Endothelial cell of umbilical vein (primary cell): Measurements from ENCODE around the gene GPRC5D. TPM values are rescaled to one million over a fixed set of nuclear protein-coding genes. Genes with fewer than 3 reads are reported as not detected.

ENCODE experiments used
- BruUV-seq: library from RNA; stranded (reverse); fragments of 400-500 nt; replicated peaks from 2 replicates; lab custom pipeline; 2021; lab: Mats Ljungman, UMichigan
- CTCF ChIA-PET: fragments of 300-600, 350-600 bp; sonication (Branson Sonifier 250); formaldehyde crosslinking; loops from one replicate; lab custom pipeline; 2021; ENCODE audit warnings: antibody characterized with exemption, inconsistent platforms; lab: Charles Lee
- POLR2A ChIA-PET: fragments of 300-600, 350-600 bp; sonication (Branson Sonifier 250); formaldehyde crosslinking; loops from one replicate; lab custom pipeline; 2021; ENCODE audit warnings: antibody characterized with exemption, inconsistent platforms; lab: Charles Lee
- DNase-seq: peaks from one replicate; pipeline ENCODE4 v3.0.0-alpha.2; 2011; ENCODE audit warnings: low read depth, low spot score
- FAIRE-seq: peaks from 2 replicates; lab custom pipeline; 2011; peaks lifted over from hg19 to GRCh38; lab: Jason Lieb, UNC
- H2AFZ ChIP-seq: 2 replicates; pipeline ENCODE4 v1.6.0; 2012; ENCODE audit warnings: low read depth, low read length, control low read depth, inconsistent platforms
- H3K27ac ChIP-seq: 2 replicates; pipeline ENCODE4 v1.5.1; 2011; ENCODE audit warnings: low read depth, mild to moderate bottlenecking, control low read depth, low read length, moderate library complexity; ENCODE audit not compliant: insufficient read depth
- H3K27me3 ChIP-seq, 2 experiments: 2 replicates each; pipeline versions ENCODE4 v1.6.0 to v1.6.1; 2011; ENCODE audit warnings: low read length in 2 of 2, mixed read lengths in 1 of 2; ENCODE audit not compliant: control insufficient read depth in 2 of 2, insufficient read depth in 2 of 2
- H3K36me3 ChIP-seq, 2 experiments: 2 replicates in 1 of 2; 3 replicates in 1 of 2; pipeline ENCODE4 v1.5.1; 2011; ENCODE audit warnings: low read length in 2 of 2, mild to moderate bottlenecking in 1 of 2, moderate library complexity in 1 of 2; ENCODE audit not compliant: control insufficient read depth in 2 of 2, insufficient read depth in 2 of 2; ENCODE audit errors: extremely low read depth in 1 of 2
- H3K4me1 ChIP-seq: 3 replicates; pipeline ENCODE4 v1.5.1; 2011; ENCODE audit warnings: mild to moderate bottlenecking, low read length; ENCODE audit not compliant: control insufficient read depth, insufficient read depth; ENCODE audit errors: extremely low read depth
- H3K4me2 ChIP-seq: 2 replicates; pipeline ENCODE4 v1.6.1; 2011; ENCODE audit warnings: low read length, control low read depth, mixed read lengths; ENCODE audit not compliant: insufficient read depth
- H3K4me3 ChIP-seq, 3 experiments: fragments of 200-600 bp in 1 of 3; sonication (generic), shearing (Covaris generic) in 1 of 3; replicated peaks in 1 of 3; 2 replicates each; pipeline ENCODE4 v1.5.1; 2011 to 2016; ENCODE audit warnings: control low read depth in 3 of 3, low read length in 3 of 3, mild to moderate bottlenecking in 2 of 3, inconsistent platforms in 1 of 3, low read depth in 1 of 3, moderate library complexity in 1 of 3; ENCODE audit not compliant: insufficient read depth in 1 of 3
- H3K79me2 ChIP-seq: 2 replicates; pipeline ENCODE4 v1.6.0; 2012; ENCODE audit warnings: low read length, inconsistent platforms; ENCODE audit not compliant: control insufficient read depth, insufficient read depth
- H3K9ac ChIP-seq: replicated peaks from 2 replicates; pipeline ENCODE3; 2011; ENCODE audit warnings: low read length, control low read depth; ENCODE audit not compliant: insufficient read depth; ENCODE audit errors: extremely low read depth
- H3K9me1 ChIP-seq: replicated peaks from 3 replicates; pipeline ENCODE4 v1.6.0; 2011; ENCODE audit warnings: mild to moderate bottlenecking, low read length; ENCODE audit not compliant: control insufficient read depth, insufficient read depth; ENCODE audit errors: extremely low read depth
- H3K9me3 ChIP-seq: replicated peaks from 2 replicates; pipeline ENCODE4 v1.5.1; 2012; ENCODE audit warnings: low read length, inconsistent platforms; ENCODE audit not compliant: control insufficient read depth, insufficient read depth
- H4K20me1 ChIP-seq: replicated peaks from 2 replicates; pipeline ENCODE3; 2011; ENCODE audit warnings: mild to moderate bottlenecking, low read length; ENCODE audit not compliant: control insufficient read depth, insufficient read depth; ENCODE audit errors: extremely low read depth
- EZH2 ChIP-seq: IDR thresholded peaks from 2 replicates; pipeline ENCODE4 v1.6.1; 2012; ENCODE audit warnings: borderline replicate concordance, low read depth, mild to moderate bottlenecking, moderate library complexity, low read length, inconsistent platforms; ENCODE audit not compliant: severe bottlenecking
- FOS ChIP-seq: IDR thresholded peaks from 2 replicates; pipeline ENCODE4 v1.6.1; 2011; ENCODE audit warnings: mild to moderate bottlenecking, low read length, moderate library complexity, borderline replicate concordance; ENCODE audit not compliant: insufficient read depth
- GATA2 ChIP-seq: IDR thresholded peaks from 2 replicates; pipeline ENCODE4 v1.7.0; 2011; ENCODE audit warnings: low read depth, mild to moderate bottlenecking, moderate library complexity, mixed read lengths, low read length; ENCODE audit not compliant: insufficient read length, insufficient read depth
- JUN ChIP-seq: IDR thresholded peaks from 2 replicates; pipeline ENCODE4 v1.6.1; 2011; ENCODE audit warnings: borderline replicate concordance, low read depth; ENCODE audit not compliant: insufficient read length, insufficient read depth
- MYC ChIP-seq: IDR thresholded peaks from one replicate; pipeline ENCODE4 v1.6.1; 2011; ENCODE audit warnings: mild to moderate bottlenecking, low read depth, low read length
- POLR2A ChIP-seq: IDR thresholded peaks from 2 replicates; pipeline ENCODE4 v1.6.1; 2012; ENCODE audit warnings: low read depth, mild to moderate bottlenecking, control low read depth, low read length
- POLR2AphosphoS5 ChIP-seq: IDR thresholded peaks from 2 replicates; pipeline ENCODE4 v1.6.1; 2012; ENCODE audit warnings: low read depth, mild to moderate bottlenecking, control low read depth, low read length, moderate library complexity; ENCODE audit not compliant: insufficient read depth
- dilution Hi-C: fragments of 300-500 bp; cut with MboI; formaldehyde crosslinking; loops from one replicate; pipeline ENCODE4 v1.15.0; 2019; ENCODE audit warnings: low sequenced_read_pairs; ENCODE audit not compliant: extremely low pct_ligation_motif_present
- intact Hi-C: fragments of 100-400 bp; cut with micrococcal nuclease; formaldehyde crosslinking; loops from one replicate; pipeline ENCODE4 v1.10.0; 2022
- polyA plus RNA-seq, 4 experiments: library from polyadenylated mRNA; depleted of rRNA in 3 of 4; stranded (reverse) in 3 of 4; unstranded in 1 of 4; fragments of >200 nt; gene quantifications; 2 replicates each; pipeline versions ENCODE4 v1.2.1 to v1.2.3, GENCODE V29; 2011 to 2012; ENCODE audit warnings: missing spikeins in 1 of 4
- total RNA-seq: library from RNA; stranded (reverse); gene quantifications from 2 replicates; pipeline ENCODE4 v1.2.3, GENCODE V29; 2021
- TF ChIP-seq, protein P1 (sequence below), 2 donors: IDR thresholded peaks; 1 replicate in 1 of 2; 2 replicates in 1 of 2; pipeline ENCODE4 v1.5.1; 2011; ENCODE audit warnings: low read length in 2 of 2, mild to moderate bottlenecking in 2 of 2, moderate library complexity in 2 of 2, control low read depth in 1 of 2, inconsistent platforms in 1 of 2, low read depth in 1 of 2; ENCODE audit not compliant: insufficient read depth in 1 of 2; ENCODE audit errors: extremely low read depth in 1 of 2
- TF ChIP-seq, protein P2 (sequence below): IDR thresholded peaks from 2 replicates; pipeline ENCODE4 v1.6.1; 2011; ENCODE audit not compliant: insufficient read depth, insufficient read length

Gene GPRC5D
- total and polyA plus RNA-seq, 2 donors (not counting 3 experiments of a cell fraction or from before 2014, with no cell fraction given): not detected

DNA sequence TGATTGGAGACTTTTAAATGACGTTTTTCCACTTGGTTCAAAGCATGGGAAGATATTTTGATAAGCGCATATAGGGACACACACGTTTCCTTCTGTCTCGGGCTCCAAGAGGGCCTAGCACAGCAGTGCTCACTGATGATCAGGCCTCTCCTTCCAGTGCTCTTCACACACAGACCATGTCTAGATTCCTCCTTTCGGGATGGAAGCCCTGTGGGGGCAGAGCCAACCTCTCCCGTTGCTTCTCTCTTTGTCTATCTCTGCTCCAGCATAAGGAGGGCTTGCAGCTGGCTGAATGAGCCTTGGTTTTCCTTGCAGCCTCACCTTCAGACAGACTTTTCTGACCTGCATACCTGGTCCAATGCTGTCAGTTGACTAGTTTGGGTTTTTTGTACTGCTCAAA is 22.3 kb downstream of the GPRC5D start:
- Histone ChIP-seq H3K9me3 (no peaks in the 10 kb centered on the region), H2AFZ (no peak overlapping the region), H3K36me3 (no peaks in the 10 kb centered on the region), H3K9me1 (no peaks in the 10 kb centered on the region), H3K4me3 (no peak overlapping the region), H3K27me3 (no peaks in the 10 kb centered on the region), H3K79me2 (no peaks in the 10 kb centered on the region), H3K27ac (no peak overlapping the region), H3K9ac (no peak overlapping the region), H3K4me2 (no peak overlapping the region), H3K4me1 (peaks cover 5% of the 10 kb centered on the region), H4K20me1 (no peaks in the 10 kb centered on the region)
- DNase-seq (no peak), FAIRE-seq (no peak)
- no peak for TF ChIP-seq EZH2
- TF ChIP-seq, protein P1, sequence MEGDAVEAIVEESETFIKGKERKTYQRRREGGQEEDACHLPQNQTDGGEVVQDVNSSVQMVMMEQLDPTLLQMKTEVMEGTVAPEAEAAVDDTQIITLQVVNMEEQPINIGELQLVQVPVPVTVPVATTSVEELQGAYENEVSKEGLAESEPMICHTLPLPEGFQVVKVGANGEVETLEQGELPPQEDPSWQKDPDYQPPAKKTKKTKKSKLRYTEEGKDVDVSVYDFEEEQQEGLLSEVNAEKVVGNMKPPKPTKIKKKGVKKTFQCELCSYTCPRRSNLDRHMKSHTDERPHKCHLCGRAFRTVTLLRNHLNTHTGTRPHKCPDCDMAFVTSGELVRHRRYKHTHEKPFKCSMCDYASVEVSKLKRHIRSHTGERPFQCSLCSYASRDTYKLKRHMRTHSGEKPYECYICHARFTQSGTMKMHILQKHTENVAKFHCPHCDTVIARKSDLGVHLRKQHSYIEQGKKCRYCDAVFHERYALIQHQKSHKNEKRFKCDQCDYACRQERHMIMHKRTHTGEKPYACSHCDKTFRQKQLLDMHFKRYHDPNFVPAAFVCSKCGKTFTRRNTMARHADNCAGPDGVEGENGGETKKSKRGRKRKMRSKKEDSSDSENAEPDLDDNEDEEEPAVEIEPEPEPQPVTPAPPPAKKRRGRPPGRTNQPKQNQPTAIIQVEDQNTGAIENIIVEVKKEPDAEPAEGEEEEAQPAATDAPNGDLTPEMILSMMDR (IDR thresholded peaks at IDR 0.05; ENCODE audit: extremely low read depth in 1 of 2, insufficient read depth in 1 of 2, low read depth in 1 of 2, low read length in 2 of 2): no peak
- TF ChIP-seq FOS: no peak
- TF ChIP-seq JUN: no peak
- TF ChIP-seq POLR2AphosphoS5: no peak
- TF ChIP-seq MYC: no peak
- TF ChIP-seq, protein P2, sequence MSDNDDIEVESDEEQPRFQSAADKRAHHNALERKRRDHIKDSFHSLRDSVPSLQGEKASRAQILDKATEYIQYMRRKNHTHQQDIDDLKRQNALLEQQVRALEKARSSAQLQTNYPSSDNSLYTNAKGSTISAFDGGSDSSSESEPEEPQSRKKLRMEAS: no peak
- no peak for TF ChIP-seq GATA2
- no peak for TF ChIP-seq POLR2A
- TSS peak; percentile 3 for BruUV-seq
- intact Hi-C loops: no loop called here
- ChIA-PET POLR2A (no interaction called here), CTCF (no interaction called here)
- dilution Hi-C loops: no loop called here
